ENCODE results near the gene EIF1. TPM values are rescaled to one million over a fixed set of nuclear protein-coding genes. Genes with fewer than 3 reads are reported as not detected.
"Not testable (repeated sequence)": the region's sequence is repeated elsewhere in the genome, so short reads cannot be mapped to it uniquely, and the experiment has no call there.

EIF1 gene
- total and polyA plus RNA-seq, 8 donors = 697 to 782 (median 723) TPM

DNA sequence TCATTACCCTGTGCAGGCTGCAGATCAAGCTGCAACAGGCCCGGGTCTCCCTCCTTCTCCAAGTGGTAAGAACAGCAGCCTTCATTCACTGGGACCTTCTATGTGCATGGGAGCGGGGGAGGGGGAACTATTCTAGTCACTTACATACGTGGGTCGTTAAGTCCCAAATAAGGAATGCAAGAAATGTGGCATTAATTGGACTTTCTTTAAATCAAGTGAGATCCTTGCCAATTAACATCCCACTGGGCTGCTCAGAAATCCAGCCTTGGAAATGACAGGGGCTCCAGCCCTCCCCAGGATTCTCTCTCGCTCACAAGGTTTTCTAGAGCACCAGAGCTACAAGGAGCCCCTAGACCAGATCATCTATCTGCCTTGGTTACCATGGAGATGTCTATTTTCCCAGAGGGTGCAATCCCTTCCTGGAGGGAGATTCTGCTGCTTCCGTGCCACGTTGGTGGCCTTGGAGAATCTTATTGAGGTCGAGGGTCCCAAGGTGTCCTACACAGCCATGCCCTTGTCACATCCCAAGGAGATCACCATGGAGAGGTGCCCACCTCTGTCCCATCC, 5.2 kb upstream of the EIF1 start:
- TF ChIP-seq, protein P1, sequence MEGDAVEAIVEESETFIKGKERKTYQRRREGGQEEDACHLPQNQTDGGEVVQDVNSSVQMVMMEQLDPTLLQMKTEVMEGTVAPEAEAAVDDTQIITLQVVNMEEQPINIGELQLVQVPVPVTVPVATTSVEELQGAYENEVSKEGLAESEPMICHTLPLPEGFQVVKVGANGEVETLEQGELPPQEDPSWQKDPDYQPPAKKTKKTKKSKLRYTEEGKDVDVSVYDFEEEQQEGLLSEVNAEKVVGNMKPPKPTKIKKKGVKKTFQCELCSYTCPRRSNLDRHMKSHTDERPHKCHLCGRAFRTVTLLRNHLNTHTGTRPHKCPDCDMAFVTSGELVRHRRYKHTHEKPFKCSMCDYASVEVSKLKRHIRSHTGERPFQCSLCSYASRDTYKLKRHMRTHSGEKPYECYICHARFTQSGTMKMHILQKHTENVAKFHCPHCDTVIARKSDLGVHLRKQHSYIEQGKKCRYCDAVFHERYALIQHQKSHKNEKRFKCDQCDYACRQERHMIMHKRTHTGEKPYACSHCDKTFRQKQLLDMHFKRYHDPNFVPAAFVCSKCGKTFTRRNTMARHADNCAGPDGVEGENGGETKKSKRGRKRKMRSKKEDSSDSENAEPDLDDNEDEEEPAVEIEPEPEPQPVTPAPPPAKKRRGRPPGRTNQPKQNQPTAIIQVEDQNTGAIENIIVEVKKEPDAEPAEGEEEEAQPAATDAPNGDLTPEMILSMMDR (IDR thresholded peaks at IDR 0.05) = no peak
- no peaks in the 10 kb centered on the region for H3K9me3 ChIP-seq
- no peak overlapping the region for H3K4me3 ChIP-seq
- DNase-seq (no peak), ATAC-seq (no peak)
- H3K36me3 ChIP-seq = no peaks in the 10 kb centered on the region
- no peak overlapping the region for H3K27ac ChIP-seq
- H3K4me1 ChIP-seq = peaks cover 3 to 21% of the 10 kb centered on the region in 2 donors
- no peaks in the 10 kb centered on the region for H3K27me3 ChIP-seq
- intact Hi-C loops (cut with DNase I) = no loop called here

DNA sequence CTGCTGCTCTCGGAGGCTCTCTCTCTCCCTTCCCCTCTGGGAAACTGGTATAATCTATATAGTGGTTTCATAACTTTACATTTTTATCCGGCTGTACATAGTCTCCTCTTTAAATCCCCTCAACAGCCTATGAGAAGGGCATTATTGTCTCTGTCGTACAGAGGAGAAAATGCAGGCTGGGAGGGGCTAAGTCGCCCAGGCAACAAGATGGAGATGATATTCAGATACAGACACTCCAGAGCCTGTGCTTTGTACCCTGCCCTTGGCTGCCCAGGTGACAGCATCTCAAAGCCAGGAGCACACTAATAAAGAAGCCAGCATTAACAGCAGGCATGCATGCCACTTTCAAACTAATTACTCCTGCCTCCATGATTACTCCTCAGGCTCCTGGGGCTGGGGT, 4.7 kb upstream of the EIF1 start:
- TF ChIP-seq, protein P1 (IDR thresholded peaks at IDR 0.05) = no peak
- no peaks in the 10 kb centered on the region for H3K27me3 ChIP-seq
- DNase-seq (no peak), ATAC-seq (no peak)
- no peak overlapping the region for H3K4me3 ChIP-seq
- intact Hi-C loops (cut with DNase I) = no loop called here
- H3K27ac ChIP-seq = no peak overlapping the region
- H3K9me3 ChIP-seq = no peaks in the 10 kb centered on the region
- no peaks in the 10 kb centered on the region for H3K36me3 ChIP-seq
- peaks cover 3 to 16% of the 10 kb centered on the region in 2 donors for H3K4me1 ChIP-seq

DNA sequence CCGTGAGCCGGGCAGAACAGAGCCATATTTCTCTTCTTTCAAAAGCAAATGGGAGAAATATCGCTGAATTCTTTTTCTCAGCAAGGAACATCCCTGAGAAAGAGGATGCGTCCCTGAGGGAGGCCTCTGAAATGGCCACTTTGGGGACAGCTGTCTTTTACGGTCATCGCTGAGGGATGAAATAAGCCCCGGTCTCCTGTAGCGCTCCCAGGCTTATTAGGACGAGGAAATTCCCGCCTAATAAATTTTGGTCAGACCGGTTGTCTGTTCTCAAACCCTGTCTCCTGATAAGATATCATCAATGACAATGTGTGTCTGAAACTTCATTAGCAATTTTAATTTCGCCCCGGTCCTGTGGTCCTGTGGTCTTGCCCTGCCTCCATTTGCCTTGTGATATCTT, 2.9 kb upstream of the EIF1 start:
- H3K4me3 ChIP-seq; intact Hi-C loops (cut with DNase I); DNase-seq; H3K27ac ChIP-seq; H3K9me3 ChIP-seq; H3K27me3 ChIP-seq; ATAC-seq: not testable (repeated sequence)
- peaks cover 9 to 14% of the 10 kb centered on the region in 2 donors for H3K36me3 ChIP-seq
- peaks cover 10 to 18% of the 10 kb centered on the region in 2 donors for H3K4me1 ChIP-seq

DNA sequence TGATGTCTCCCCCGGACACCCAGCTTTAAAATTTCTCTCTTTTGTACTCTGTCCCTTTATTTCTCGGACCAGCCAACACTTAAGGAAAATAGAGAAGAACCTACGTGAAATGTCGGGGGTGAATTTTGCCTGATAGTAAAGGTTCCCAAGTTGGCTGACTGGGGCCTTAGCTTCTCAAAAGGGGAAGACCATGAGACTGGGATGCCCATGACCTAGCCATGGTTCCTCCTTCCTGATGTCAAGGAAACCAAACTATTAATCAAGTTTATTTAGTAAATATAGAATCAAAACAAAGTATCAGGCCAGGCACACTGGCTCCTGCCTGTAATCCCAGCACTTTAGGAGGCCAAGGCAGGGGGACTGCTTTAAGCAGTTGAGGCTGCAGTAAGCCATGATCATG, 2.4 kb upstream of the EIF1 start:
- Histone ChIP-seq H3K27me3 (no peaks in the 10 kb centered on the region), H3K4me1 (peaks cover 15 to 24% of the 10 kb centered on the region in 2 donors), H3K4me3 (no peak overlapping the region), H3K9me3 (no peaks in the 10 kb centered on the region), H3K36me3 (peaks cover 14 to 20% of the 10 kb centered on the region in 2 donors), H3K27ac (no peak overlapping the region)
- TF ChIP-seq, protein P1 (IDR thresholded peaks at IDR 0.05) = no peak
- intact Hi-C loops (cut with DNase I) = no loop called here
- no peak for ATAC-seq
- DNase-seq = no peak

DNA sequence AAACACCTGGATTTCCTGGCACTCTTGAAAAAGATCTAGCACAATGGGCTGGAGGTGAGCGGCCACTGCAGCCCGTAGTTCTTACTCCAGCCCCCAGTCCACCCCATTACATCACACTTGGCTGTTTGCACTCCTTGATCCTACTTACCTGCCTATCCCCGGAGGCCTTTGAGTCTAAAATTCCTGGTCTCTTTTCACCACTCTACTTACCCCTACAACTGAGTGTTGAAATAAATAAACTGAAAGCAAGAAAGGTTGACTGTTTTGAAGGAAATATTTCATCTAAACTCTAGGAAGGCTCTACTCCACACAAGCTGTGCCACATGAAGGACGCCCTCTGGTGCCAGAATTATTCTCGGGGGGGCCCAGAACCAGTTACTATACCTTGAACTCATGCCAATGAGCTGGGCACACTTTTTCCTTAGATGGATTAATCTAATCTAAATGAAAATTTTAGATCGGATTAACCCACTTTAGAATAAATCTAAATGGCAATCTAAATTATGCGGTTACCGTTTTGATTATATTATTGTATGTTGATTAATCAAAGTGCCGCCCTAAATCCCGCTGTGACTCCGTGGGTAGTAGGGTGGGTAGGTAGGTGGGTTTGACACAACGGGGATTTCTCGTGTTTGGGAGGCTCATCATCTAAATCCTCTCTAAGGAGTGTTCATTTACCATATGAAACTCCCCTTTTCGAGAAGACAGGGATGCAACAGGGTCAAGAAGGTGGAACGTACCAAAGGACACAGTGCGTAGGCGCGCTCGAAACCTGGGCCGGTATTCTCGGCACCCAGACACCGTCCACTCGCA, 651 bp upstream of the EIF1 start:
- Histone ChIP-seq H3K27me3 (no peaks in the 10 kb centered on the region), H3K27ac (peak overlapping the region; percentile 100), H3K36me3 (peaks cover 17 to 37% of the 10 kb centered on the region in 2 donors), H3K4me3 (peak overlapping the region; percentile 40 to 78), H3K9me3 (no peaks in the 10 kb centered on the region), H3K4me1 (peaks cover 17 to 40% of the 10 kb centered on the region in 2 donors)
- TF ChIP-seq, protein P1 (IDR thresholded peaks at IDR 0.05) = no peak
- DNase-seq (peak in 2 of 4 donors; percentile 53 to 72), ATAC-seq (peak; percentile 5)
- intact Hi-C loops (cut with DNase I) = no loop called here
